SKM-1 (cell line): ENCODE results near the gene ATP8B2.
"Not testable (repeated sequence)": the region's sequence is repeated elsewhere in the genome, so short reads cannot be mapped to it uniquely, and the experiment has no call there.

Source experiments
- DNase-seq: peaks from one replicate; lab custom pipeline; 2025; ENCODE audit not compliant: unreplicated experiment; lab: John Stamatoyannopoulos, UW

ATP8B2 gene, protein sequence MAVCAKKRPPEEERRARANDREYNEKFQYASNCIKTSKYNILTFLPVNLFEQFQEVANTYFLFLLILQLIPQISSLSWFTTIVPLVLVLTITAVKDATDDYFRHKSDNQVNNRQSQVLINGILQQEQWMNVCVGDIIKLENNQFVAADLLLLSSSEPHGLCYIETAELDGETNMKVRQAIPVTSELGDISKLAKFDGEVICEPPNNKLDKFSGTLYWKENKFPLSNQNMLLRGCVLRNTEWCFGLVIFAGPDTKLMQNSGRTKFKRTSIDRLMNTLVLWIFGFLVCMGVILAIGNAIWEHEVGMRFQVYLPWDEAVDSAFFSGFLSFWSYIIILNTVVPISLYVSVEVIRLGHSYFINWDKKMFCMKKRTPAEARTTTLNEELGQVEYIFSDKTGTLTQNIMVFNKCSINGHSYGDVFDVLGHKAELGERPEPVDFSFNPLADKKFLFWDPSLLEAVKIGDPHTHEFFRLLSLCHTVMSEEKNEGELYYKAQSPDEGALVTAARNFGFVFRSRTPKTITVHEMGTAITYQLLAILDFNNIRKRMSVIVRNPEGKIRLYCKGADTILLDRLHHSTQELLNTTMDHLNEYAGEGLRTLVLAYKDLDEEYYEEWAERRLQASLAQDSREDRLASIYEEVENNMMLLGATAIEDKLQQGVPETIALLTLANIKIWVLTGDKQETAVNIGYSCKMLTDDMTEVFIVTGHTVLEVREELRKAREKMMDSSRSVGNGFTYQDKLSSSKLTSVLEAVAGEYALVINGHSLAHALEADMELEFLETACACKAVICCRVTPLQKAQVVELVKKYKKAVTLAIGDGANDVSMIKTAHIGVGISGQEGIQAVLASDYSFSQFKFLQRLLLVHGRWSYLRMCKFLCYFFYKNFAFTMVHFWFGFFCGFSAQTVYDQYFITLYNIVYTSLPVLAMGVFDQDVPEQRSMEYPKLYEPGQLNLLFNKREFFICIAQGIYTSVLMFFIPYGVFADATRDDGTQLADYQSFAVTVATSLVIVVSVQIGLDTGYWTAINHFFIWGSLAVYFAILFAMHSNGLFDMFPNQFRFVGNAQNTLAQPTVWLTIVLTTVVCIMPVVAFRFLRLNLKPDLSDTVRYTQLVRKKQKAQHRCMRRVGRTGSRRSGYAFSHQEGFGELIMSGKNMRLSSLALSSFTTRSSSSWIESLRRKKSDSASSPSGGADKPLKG

DNA sequence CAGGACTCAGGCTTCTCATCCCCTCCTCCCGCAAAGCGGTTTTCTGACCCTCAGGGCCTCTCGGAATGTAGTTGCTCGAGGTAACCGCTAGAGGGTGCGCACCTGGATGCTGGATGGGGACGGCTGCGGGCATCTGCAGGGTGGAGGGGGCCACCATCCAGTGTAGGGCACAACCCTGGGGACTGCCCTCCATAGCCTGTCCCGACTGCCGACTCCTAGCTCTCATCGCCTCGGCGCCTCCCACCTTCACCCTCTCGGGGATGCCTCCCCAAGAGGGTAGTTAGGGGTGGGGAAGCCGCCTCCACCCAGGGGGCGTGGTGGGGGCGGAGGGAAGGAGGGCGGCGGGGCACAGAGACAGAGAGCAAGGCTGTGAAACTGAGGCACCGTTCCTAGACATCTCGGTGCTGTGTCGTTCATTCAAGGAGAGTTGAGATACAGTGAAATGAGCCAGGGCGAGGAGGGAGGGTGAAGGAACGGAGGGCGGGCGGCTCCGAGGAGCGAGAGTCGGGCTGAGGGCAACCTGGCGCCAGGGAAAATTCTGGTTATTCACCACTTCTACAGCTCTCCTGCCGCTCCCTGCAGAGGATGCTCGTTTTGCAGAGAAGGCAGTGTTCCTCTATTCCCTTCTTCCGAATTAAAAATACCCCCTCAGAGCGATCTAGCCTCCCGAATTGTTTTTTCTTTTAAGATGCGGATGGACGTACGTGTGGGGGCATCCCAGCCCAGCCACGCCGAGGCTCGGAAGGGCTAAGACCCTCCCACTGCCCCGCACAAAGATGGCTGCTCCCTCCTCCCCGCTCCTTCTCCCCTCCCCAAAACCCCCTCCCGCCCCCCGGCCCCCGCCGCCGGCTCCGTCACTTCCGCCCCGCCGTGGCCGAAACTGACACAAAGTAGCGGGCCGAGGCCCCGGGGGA is at the start of gene ATP8B2:
TSS of gene ATP8B2 (plus strand) at position 857 of the 914 bp plus-strand sequence. CDS start 2,617 bp downstream, outside the sequence.
- DNase-seq = peak; percentile 76

DNA sequence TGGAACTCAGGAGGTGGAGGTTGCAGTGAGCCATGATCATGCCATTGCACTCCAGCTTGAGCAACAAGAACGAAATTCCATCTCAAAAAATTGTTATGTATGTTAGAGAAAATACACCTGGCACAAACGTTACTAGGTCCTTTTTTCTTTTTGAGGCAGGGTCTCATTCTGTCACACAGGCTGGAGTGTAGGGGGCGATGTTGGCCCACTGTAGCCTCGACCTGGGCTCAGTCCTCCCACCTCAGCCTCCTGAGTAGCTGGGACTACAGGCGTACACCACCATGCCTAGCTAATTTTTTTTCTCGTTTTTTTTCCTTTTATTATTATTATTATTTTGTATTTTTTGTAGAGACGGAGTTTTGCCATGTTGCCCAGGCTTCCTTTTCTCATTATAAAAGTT is 48.5 kb upstream of the ATP8B2 start:
- DNase-seq = no peak

DNA sequence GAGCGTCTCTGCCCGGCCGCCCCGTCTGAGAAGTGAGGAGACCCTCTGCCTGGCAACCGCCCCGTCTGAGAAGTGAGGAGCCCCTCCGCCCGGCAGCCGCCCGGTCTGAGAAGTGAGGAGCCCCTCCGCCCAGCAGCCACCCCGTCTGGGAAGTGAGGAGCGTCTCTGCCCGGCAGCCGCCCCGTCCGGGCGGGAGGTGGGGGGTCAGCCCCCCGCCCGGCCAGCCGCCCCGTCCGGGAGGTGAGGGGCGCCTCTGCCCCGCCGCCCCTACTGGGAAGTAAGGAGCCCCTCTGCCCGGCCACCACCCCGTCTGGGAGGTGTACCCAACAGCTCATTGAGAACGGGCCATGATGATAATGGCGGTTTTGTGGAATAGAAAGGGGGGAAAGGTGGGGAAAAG is 37.7 kb upstream of the ATP8B2 start:
- DNase-seq = not testable (repeated sequence)

DNA sequence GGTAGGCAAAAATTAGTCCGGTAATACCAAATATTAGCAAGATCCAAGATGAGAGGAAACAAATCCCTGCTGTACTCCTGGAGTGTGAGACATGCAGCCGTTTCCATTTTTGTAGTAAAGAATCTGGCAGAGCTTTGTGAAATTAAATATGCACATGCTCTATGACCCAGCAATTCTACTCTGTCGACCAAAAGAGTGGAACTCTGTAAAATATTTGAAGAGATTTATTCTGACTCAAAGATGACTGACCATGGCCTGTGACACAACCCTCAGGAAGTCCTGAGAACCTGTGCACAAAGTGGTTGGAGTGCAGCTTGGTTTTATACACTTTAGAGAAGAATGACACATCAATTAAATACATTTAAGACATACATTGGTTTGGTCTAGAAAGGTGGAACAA is 36.7 kb upstream of the ATP8B2 start:
- DNase-seq = no peak

DNA sequence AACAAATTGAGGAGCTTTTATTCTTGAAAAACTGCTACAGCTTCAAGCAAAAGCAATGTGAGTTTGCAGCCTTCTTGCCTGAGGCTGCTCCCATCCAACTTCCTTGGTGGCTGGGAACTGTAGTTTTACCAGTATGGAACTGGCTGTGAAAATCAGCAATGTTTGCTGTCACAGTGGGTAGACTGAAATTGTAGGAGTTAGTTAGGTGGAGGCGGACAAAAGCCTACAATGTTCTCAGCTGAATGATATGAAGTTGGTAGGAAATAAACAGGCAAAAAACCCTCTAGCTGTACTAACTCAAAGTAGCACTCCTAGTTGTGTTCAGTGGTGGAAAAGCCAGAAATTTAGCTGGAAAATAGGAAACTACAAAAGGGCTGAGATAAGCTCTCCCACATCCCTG is 34.4 kb upstream of the ATP8B2 start:
- no peak for DNase-seq

DNA sequence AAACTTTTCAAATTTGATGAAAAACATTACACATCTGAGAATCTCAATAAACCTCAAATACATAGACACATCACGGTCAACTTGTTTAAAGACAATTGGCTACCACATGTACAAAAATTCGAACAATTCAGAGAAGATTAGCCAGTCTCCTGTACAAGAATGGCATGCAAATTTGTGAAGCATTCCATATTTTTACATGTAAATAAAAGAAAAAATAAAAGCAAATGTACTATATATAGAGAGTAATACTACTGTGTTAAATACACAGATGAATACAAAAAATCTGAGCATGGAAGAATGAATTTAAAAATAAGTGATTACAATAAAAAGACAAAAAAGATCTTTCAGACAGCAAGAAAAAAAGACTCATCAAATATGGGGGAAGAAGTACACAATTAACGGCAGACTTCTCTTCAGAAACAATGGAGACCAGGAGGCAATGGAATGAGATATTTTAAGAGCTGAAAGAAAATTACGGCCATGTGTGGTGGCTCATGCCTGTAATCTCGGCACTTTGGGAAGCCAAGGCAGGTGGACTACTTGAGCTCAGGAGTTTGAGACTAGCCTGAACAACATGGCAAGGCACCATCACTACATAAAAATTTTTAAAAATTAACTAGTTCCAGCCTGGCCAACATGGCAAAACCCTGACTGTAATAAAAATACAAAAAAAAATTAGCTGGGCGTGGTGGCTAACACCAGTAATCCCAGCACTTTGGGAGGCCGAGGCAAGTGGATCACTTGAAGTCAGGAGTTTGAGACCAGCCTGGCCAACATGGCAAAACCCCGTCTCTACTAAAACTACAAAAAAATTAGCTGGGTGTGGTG is 29.7 kb upstream of the ATP8B2 start:
- peak; percentile 51 for DNase-seq

DNA sequence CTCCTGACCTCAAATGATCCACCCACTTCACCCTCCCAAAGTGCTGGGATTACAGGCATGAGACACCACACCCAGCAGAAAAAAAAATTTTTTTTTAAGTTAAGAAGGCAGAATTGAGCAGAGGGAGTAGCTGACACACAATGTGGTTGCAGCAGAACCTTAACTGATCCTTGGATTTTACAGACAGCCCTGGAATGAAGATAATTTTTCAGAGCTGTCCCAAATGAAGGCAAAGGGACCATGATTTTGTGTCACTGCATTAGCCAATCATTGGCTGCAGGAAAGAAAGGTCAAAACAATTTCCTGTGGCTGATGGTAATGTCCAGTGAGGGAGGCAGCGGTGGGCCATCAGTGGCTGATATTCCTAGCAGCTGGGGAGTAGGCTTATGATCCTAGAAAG is 23.7 kb upstream of the ATP8B2 start:
- DNase-seq = no peak

DNA sequence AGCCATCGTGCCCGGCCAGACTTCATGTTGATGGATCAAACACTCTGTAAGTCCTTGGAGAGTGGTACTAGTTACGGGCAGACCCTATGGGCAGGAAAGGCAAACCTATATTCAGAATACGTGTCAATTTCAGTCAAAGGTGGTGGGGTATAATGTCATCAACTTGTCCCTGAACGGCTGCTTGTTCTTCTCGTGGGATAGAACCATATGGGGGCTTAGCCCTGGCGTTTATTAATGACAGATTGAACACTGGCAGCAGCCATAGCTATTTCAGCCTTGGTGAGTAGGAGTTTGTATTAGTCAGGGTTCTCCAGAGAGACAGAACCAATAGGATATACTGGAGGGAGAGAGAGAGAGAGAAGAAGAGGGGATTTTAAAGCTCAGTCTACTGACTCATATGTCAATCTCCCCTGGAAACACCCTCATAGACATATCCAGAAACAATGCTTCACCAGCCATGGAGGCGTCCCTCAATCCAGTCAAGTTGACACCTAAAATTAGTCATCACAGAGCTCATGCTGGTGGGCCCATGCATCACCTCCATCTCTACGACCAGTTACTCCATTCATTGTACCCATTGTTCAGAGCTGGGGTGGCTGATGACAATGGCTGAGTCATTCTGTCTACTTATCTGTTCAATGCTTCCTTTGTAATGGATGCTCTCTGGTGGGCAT is 20.5 kb upstream of the ATP8B2 start:
- DNase-seq = no peak

DNA sequence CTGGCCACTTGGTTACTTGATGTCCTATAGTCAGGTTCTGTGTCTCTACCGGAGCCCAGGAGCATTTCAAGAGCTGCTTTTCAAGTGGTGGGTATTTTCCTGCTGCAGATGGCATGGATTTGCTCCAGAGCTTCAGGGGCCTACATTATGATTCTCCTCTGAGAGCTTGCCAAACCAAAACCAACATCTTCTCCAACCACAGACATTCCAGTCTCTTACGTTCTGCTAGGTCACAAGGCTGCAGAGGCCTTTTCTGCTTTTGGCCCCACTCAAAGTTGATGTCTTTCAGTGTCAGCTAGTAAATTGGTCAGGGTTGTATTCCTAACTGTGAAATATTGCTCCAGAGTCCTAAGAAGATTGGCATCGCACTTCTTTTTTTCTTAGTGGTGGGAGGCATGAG is 19.2 kb upstream of the ATP8B2 start:
- DNase-seq = no peak

DNA sequence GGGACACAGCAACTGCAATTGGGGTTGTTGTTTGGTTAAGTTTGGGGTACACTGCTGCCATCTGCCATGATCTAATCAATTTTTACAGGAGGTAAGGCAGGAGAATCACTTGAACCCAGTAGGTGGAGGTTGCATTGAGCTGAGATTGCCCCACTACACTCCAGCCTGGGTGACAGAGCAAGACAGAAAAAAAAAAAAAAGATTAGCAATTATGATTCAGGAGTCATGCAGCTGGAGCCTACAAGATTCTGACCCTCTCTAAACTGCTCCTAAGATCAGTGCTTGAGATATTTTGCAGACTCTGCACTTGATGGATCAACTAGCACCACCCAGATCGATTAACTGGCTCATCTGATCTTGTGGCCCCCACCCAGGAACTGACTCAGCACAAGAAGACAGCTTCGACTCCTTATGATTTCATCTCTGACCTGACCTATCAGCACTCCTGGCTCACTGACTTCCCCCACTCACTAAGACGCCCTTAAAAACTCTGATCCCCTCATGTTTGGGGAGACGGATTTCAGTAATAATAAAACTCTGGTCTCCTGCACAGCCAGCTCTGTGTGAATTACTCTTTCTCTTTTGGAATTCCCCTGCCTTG is 17.6 kb upstream of the ATP8B2 start:
- not testable (repeated sequence) for DNase-seq

DNA sequence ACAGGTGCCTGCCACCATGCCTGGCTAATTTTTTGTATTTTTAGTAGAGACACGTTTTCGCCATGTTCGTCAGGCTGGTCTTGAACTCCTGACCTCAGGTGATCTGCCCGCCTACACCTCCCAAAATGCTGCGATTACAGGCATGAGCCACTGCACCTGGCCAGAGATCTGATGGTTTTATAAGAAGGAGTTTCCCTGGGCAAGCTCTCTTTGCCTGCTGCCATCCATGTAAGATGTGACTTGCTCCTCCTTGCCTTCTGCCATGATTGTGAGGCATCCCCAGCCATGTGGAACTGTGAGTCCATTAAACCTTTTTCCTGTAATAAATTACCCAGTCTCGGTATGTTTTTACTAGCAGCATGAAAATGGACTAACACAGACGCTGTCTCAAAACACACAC is 16.2 kb upstream of the ATP8B2 start:
- not testable (repeated sequence) for DNase-seq

DNA sequence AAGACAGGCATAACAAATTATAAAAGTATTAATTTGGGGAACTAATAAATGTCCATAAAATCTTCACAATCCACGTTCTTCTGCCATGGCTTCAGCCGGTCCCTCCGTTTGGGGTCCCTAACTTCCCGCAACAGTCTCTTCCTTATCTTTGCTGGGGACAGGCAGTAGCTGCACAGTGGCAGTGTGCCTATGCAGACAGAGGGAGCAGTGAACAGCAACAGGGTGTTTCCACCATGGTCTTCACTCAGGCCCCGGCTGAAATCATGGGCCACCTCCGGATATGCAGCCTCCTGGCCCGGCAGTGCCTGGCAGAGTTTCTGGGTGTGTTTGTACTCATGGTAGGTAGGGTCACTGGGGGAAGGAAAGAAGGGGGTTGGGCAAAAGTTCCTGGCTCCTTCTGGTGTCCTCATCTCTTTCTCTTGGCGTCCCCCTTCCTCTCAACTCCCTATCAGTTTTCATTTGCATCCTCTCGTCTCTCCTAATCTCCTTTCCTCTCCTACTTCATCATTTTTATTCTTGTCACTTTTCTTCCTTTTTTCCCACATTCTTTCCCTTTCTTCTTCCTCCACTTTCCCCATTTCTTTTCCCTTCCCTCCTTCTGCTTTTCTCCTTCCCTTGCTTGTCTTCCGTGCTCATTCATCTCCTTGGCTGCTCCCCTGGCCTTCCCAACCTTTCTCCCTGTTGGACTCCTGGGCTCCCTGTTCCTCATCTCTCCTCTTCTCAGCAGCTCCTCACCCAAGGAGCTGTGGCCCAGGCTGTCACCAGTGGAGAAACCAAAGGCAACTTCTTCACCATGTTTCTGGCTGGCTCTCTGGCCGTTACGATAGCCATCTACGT is 12.9 kb upstream of the ATP8B2 start:
- not testable (repeated sequence) for DNase-seq

DNA sequence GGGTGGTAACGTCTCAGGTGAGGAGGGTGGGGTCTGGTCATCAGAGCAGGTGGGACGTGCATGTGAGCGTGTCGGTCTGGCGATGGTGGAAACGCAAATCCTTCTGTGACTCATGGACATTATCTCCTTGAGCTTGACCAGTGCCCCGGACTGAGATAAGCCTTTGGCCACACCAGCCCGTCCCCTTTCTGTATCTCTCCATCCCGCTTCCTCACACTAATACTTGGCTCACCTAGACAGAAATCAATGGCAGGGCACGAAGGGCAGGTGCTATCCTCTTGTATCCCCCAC is 12.3 kb upstream of the ATP8B2 start:
- no peak for DNase-seq

DNA sequence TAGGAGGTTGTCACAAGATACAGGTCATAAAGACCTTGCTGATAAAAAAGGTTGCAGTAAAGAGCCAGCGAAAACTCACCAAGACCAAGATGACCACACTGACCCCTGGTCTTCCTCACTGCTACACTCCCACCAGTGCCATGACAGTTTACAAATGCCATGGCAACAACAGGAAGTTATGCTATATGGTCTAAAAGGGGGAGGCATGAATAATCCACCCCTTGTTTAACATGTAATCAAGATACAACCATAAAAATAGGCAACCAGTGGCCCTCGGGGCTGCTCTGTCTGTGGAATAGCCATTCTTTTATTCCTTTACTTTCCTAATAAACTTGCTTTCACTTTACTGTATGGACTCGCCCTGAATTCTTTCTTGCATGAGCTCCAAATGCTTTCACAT is 11.1 kb upstream of the ATP8B2 start:
- DNase-seq = not testable (repeated sequence)

DNA sequence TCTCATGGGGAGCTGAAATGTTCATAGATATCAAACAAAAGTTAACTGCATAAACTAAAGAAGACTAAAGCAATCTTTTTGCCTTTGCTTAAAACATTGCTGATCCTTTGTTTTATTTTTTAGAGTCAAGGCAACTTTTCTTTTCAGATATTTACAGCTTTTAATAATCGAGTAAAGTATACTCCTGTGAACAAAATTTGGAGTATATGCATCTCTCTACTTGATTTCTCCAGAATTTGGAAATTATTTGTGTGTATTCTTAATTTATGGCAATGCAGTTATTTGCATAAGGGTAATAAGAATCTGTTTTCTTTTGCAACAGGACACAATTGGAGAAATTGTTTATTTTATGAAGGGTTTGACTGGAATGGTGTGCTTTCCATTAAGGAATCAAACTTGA is 8.6 kb upstream of the ATP8B2 start:
- no peak for DNase-seq

DNA sequence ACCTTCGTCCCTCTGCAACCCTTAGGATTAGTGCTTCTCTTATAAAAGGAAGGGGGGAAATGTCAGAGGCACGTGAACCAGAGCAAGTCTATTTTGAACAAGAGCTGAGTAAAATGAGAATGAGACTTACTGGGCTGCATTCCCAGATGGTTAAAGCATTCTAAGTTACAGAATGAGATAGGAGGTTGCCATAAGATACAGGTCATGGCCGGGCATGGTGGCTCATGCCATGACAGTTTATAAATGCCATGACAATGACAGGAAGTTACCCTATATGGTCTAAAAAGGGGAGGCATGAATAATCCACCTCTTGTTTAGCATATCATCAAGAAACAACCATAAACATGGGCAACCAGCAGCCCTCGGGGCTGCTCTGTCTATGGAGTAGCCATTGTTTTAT is 6.9 kb upstream of the ATP8B2 start:
- no peak for DNase-seq

DNA sequence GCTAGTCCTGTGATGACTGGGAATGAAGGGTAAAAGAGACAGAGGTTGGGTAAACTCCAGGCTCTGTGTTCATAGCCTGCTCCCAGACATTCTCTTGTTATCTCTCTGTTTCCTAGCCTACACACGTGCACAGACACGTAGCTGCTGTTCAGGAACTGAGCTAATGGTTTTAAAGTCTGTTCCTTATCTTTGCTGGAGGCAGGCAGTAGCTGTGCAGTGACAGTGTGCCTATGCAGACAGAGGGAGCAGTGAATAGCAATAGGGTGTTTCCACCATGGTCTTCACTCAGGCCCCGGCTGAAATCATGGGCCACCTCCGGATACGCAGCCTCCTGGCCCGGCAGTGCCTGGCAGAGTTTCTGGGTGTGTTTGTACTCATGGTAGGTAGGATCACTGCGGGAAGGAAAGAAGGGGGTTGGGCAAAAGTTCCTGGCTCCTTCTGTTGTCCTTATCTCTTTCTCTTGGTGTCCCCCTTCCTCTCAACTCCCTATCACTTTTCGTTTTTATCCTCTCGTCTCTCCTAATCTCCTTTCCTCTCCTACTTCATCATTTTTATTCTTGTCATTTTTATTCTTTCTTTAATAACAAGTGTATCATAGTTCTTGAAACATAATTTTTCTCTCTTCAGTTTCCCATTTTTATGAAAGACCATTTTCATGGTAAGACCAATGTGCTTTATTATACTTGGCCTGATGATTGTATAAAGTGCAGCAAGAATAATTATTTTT is 4.3 kb upstream of the ATP8B2 start, which contains the start of gene AQP10:
TSS of gene AQP10 (plus strand) at position 212 of the 727 bp plus-strand sequence. CDS start at position 275, 63 bp downstream.
- DNase-seq = no peak
